NOMO-1 treated with dmso at 0.1 percent for 144 hours (cell line): ENCODE data around the gene CTIF.

ENCODE experiments used
- DNase-seq: peaks from one replicate; lab custom pipeline; 2025; ENCODE audit not compliant: unreplicated experiment; lab: John Stamatoyannopoulos, UW

CTIF gene

GRCh38 chr18:48550101-48550729, 11.4 kb downstream of the CTIF start:
- DNase-seq: no peak

GRCh38 chr18:48551100-48551499, 12.3 kb downstream of the CTIF start:
- no peak for DNase-seq

- no peak for DNase-seq
Observed at GRCh38 chr18:48552130-48552529, 13.3 kb downstream of the CTIF start.

GRCh38 chr18:48553236-48553635, 14.4 kb downstream of the CTIF start:
- DNase-seq: no peak

GRCh38 chr18:48554610-48555400, 16.0 kb downstream of the CTIF start:
- no peak for DNase-seq

GRCh38 chr18:48555465-48555995, 16.7 kb downstream of the CTIF start:
- DNase-seq: no peak

GRCh38 chr18:48557640-48558174, 18.9 kb downstream of the CTIF start:
- no peak for DNase-seq

GRCh38 chr18:48558248-48558647, 19.4 kb downstream of the CTIF start:
- no peak for DNase-seq

GRCh38 chr18:48560491-48560890, 21.7 kb downstream of the CTIF start:
- no peak for DNase-seq

- DNase-seq: no peak
Observed at GRCh38 chr18:48562075-48562474, 23.2 kb downstream of the CTIF start.

- DNase-seq: no peak
Observed at GRCh38 chr18:48563027-48563426, 24.2 kb downstream of the CTIF start.

GRCh38 chr18:48564139-48564538, 25.3 kb downstream of the CTIF start:
- DNase-seq: no peak

GRCh38 chr18:48565105-48565504, 26.3 kb downstream of the CTIF start:
- DNase-seq: no peak

- DNase-seq: no peak
Observed at GRCh38 chr18:48566589-48566988, 27.8 kb downstream of the CTIF start.

GRCh38 chr18:48567388-48567787, 28.6 kb downstream of the CTIF start:
- no peak for DNase-seq

GRCh38 chr18:48569139-48569914, 30.5 kb downstream of the CTIF start:
- no peak for DNase-seq

- DNase-seq: no peak
Observed at GRCh38 chr18:48569915-48570264, 31.1 kb downstream of the CTIF start.

- DNase-seq: no peak
Observed at GRCh38 chr18:48570313-48570712, 31.5 kb downstream of the CTIF start.

- DNase-seq: no peak
Observed at GRCh38 chr18:48571639-48572384, 33.0 kb downstream of the CTIF start.

- no peak for DNase-seq
Observed at GRCh38 chr18:48572402-48573126, 33.7 kb downstream of the CTIF start.
